Right ventricle myocardium superior (tissue), 1 donor: ENCODE data around the gene HCN2. TPM values are rescaled to one million over a fixed set of nuclear protein-coding genes. Genes with fewer than 3 reads are reported as not detected.
A peak's percentile ranks its signal among the peaks of the same experiment; 100 is the strongest.
"Not testable (repeated sequence)": the region's sequence is repeated elsewhere in the genome, so short reads cannot be mapped to it uniquely, and the experiment has no call there.

Source experiments
- ATAC-seq: fragments of 200-7000 bp; cut with Tn5 transposase; one replicate; pipeline ENCODE4 v1.9.1; 2020; ENCODE audit warnings: mild to moderate bottlenecking; ENCODE audit not compliant: poor library complexity
- DNase-seq: peaks from one replicate; pipeline ENCODE4 v3.0.0-alpha.2; 2020
- intact Hi-C: fragments of 100-400 bp; cut with DNase I; formaldehyde crosslinking; loops from one replicate; pipeline ENCODE4 v1.11.2; 2022
- total RNA-seq: library from RNA; stranded (reverse); fragmentation: NEBNext Ultra II Directional; extraction: Animal tissue kit (Norgen Biotek cat#: 25700); gene quantifications from one replicate; pipeline ENCODE4 v1.2.1, GENCODE V29; 2021
- donor health status: DM: no; HTN: yes; CAD: no; lungs with severe emphysema.

Gene HCN2
- total RNA-seq, 1 donor from 2014 or later: 4.1 TPM

DNA sequence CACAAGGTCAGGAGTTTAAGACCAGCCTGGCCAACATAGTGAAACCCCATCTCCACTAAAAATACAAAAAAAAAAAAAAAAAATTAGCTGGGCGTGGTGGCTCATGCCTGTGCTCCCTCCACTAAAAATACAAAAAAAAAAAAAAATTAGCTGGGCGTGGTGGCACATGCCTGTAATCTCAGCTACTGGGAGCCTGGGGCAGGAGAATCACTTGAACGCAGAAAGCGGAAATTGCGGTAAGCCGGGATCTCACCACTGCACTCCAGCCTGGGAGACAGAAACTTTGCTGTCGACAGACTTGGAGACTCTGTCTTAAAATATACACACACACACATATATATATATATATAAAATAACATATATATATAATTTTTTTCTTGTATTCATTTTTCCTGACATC, 36.9 kb downstream of the HCN2 start:
- DNase-seq, intact Hi-C loops, ATAC-seq: not testable (repeated sequence)

DNA sequence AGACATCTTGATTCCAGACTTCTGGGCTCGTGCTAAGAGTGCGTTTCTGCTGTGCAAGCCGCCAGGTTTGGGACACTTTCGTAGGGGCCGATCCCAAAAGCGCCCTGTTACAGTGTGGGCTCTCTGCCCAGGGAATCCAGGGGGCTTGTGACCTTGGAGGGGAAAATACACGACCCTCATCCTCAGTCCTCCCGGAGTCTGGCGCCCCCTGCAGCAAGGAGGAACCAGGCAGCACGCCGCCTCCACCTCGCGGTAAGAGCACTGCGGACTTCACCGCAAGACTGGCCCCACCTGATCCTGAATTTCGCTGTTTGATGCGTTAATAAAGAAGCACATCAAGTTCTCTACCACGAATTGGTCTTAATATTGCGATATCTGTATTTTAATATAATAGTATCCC, 38.5 kb downstream of the HCN2 start:
- ATAC-seq (no peak), DNase-seq (no peak)
- intact Hi-C loops: no loop called here

DNA sequence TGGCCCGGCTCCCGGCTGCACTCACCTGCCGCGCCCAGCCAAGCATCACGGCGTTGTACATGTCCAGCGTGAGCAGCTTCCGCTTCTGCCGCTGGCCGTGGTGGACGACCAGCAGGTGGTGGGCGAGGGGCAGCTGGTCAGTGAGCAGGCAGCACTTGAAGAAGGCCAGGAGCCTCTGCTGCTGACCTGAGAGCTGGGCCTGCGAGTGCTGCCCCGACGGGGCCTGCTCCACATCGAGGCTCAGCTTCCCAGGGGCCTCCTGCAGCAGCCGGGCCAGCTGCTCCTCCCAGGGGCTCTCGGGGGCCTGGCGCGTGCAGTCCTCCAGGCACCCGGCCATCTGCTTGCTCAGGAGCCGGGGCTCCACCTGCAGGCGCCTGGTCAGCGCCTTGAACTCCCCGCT, 39.8 kb downstream of the HCN2 start:
- intact Hi-C loops, ATAC-seq, DNase-seq: not testable (repeated sequence)

DNA sequence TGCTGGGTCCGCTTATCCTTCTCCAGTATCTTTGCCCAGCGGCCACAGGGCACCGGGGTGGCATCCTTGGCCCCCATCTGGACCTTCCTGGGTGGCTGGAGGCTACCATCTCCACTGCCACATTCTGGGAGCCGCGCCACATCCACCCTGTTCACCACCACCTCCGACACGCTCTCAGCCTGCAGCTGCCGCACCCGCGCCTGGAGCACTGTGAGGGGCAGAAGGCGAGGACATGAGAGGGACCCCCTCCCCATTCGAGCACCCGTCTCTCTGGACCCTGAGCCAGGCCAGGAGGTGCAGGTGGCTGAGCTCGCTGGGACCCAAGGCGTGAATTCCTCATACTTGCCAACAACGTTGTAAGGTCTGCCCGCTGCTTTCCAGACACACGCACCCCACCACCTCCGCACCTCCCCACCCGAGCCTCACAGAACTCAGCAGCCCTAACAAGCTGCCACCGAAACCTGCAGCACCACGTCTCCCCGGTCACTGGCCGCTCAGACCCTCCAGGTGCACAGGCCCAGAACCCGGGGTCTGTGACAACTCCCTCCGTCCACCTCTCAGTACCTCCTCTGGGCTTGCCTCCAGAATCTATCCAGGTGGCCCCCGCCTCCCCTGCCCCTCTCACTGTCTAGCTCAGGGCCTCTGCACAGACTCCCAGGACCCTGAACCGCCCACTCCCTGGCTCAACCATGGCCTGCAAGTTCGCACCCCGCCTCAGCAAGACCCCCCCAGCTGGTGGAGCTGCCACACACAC, 40.5 kb downstream of the HCN2 start:
- intact Hi-C loops: no loop called here
- no peak for DNase-seq

DNA sequence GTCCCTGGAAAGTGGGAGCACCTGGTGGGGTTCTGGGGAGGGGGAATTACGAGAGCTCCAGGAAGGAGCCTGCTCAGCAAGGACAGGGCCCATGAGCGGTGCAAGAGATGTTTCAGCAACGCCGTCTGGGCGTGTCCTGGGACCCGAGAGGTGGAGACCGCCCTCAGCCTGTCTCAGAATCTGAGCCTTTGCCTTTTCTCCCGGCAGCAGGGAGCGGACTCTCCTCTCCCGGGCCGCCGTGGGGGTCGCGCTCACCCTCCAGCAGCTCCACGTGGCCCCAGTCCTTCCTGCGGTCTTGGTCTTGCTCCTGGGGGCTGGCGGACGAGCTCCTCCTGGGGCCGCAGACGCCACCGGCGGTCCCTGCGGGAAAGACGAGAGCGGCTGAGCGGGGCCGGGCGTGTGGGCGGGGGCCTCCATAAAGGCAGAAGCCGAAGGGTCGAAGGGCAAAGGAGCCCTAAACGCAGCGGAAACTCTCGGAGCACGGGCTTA, 42.9 kb downstream of the HCN2 start:
- intact Hi-C loops: no loop called here
- ATAC-seq (peak; percentile 4), DNase-seq (no peak)

More for the DNA sequence above, 40.5 kb downstream of the HCN2 start:
- no peak for ATAC-seq

DNA sequence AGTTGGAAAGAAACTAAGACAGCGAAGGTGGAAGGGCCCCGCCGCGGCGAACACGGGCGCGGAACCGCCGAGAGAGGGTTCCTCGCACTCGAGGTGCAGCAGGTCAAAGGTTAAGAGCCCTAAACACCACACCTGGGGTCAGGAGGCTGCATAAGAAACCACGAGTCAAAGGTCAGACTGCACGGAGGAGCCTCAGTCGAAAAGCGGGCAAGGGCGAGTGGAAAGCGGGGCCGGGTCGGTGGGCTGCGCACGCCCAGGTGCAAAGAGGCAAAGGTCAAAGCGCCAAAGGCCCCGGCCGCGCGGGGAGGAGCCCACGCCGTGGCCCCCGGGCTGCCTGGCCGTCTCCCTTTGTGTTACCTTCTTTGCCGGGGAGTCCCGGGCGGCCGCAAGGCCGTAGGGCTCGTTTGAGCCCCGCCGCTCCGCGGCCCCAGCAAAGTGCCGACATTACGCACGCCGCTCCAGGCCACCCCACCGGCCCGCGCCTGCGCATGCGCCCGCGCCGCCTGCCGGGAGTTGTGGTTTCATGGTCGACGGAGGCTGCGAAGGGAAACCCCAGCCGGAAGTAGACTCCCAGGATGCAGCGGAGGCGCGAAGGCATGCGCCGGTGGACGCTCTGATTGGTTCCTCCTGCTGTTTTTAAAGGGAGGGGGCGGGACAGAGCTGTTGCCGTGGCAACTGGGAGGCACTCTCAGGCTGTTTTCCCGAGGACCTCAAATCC, 43.5 kb downstream of the HCN2 start, which contains the start of gene POLRMT:
Gene POLRMT (minus strand): TSS at position 470 of the 718 bp plus-strand sequence. CDS start 25 bp downstream, at position 445.
- intact Hi-C loops: no loop called here
- ATAC-seq (peak; percentile 98), DNase-seq (peak; percentile 99)

DNA sequence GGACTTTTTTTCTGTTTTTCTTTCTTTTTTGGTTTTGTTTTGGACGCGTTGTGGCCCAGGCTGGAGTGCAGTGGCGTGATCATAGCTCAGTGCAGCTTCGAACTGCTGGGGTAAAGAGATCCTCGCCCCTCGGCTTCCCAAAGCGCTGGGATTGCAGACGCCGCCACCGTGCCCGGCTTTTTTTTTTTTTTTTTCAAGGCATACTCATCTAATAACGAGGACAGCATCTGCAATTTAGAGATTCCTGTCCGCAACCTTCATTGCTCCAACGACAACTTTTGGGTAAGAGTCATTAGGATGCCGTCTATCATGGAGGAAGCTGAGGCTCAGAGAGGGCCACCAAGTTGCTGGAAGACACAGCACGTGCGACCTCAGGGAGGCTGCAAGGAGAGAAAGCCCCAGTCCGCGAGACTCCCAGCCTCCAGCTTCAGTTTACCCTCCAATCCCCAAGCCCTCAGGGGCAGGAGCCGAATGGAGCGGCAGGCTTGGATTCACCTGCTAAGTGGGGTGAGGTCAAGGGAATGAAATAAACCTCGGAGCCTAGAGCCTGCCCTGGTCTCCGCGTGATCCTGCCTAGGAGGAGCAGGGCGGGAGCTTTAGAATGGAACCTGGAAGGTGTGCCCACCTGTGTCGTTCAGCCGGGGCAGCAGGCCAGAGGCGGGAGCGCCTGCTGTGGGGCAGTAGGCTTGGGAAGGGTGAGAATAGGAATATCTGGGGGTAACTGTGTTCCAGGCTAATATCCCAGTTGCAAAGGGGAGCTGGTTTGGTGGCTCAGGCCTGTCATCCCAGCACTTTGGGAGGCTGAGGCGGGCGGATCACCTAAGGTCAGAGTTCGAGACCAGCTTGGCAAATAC, 44.3 kb downstream of the HCN2 start:
- DNase-seq: no peak
- intact Hi-C loops: no loop called here
- peak; percentile 1 for ATAC-seq

DNA sequence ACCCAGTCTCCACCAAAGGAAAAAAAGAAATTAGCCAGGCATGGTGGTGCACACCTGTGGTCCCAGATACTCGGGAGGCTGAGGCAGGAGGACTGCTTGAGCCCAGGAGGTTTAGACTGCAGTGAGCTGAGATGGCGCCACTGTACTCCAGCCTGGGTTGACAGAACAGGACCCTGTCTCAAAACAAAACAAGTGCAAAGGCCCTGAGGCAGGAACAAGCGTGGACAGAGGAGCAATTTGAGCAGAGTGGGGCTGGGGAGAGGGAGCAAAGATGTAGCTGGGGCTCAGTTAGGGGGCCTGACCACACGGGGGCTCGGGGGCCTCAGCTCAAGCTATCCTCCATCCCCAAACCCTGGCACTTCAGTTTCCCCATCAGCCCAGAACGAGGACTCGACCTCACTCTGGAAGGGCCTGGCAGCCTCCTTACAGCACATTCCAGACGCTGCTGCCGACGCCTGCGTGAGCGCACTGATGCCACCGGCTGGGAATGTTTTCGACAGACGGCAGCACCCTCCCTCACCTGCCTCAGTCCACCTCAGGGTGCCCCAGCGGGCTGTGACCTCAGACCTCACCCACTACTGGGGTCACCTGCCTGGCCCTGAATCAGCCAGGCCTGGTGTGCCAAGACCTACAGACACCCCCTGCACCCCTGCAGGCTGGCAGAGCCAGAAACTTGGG, 45.4 kb downstream of the HCN2 start:
- no peak for DNase-seq
- ATAC-seq: no peak
- intact Hi-C loops: no loop called here

DNA sequence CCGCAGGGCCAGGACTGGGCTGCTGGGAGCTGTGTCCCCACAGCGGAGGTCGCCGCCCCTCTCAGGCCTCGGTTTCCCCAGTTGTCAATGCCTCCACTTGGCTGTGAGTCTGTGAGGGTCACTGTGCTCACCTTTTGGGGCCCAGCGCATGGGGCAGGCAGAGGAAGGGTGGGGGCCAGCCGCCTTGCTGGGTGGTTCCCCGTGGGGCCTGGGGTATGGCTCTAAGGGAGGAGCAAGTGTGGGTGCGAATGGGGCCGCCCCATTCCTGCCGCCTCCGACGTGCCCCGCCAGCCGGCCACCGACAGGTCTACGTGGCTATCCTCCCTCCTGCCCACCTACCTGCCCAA, 49.2 kb downstream of the HCN2 start:
- DNase-seq: no peak
- intact Hi-C loops: no loop called here
- ATAC-seq: no peak

DNA sequence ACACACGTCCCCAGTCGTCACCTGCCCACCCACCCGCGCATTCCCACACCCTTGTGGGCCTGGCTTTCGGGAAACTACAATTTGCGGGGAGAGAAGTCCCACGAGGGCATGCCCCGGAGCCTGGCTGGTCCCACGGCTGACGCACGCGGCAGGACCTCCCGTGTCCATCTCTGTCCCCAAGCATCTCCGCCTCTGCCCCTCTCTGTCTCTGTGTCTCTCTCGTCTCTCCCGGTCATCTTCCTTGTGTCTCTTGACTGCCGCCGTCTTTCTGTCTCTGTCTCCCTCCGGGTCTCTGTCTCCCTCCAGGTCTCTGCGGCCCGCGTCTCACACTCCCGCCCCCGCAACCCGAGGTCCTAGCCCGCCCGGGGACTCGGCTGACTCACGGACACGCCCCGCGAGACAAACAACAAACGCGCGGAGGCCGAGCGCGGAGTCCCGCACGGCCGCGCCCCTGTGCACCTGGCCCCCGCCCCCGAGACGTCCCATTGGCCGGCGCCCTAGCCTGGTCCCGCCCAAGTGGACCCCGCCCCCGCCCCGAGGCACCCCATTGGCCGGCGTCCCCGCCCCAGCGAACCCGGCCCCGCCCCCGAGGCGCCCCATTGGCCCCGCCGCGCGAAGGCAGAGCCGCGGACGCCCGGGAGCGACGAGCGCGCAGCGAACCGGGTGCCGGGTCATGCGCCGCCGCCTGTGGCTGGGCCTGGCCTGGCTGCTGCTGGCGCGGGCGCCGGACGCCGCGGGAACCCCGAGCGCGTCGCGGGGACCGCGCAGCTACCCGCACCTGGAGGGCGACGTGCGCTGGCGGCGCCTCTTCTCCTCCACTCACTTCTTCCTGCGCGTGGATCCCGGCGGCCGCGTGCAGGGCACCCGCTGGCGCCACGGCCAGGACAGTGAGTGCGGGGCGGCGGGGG, 49.8 kb downstream of the HCN2 start, which contains the start of gene FGF22:
Gene FGF22 (plus strand): TSS at position 627 of the 908 bp plus-strand sequence. CDS start 47 bp downstream, at position 674.
- ATAC-seq: peak; percentile 95
- intact Hi-C loops: no loop called here

DNA sequence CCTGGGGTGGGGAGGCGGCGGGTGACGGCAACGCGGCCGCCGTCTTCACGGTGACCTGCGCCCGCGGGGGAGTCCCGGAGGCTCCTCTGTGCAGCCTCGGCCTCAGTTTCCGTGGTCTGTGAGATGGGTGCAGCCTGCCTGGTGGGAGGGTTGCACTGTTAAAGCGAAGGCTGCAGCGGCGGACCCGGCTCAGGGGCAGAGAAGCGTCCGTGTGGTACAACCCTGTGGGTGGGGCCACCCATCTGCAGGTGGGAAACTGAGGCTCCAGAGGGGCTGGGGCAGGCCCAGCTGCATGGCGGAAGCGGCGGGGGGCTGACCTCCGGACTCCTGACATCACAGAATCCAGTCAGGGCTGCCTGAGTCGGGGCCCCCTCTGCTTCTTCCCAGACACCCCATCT, 50.5 kb downstream of the HCN2 start:
- ATAC-seq (no peak), DNase-seq (no peak)
- intact Hi-C loops: no loop called here

More for the DNA sequence above, 49.8 kb downstream of the HCN2 start, which contains the start of gene FGF22:
- peak; percentile 95 for DNase-seq

DNA sequence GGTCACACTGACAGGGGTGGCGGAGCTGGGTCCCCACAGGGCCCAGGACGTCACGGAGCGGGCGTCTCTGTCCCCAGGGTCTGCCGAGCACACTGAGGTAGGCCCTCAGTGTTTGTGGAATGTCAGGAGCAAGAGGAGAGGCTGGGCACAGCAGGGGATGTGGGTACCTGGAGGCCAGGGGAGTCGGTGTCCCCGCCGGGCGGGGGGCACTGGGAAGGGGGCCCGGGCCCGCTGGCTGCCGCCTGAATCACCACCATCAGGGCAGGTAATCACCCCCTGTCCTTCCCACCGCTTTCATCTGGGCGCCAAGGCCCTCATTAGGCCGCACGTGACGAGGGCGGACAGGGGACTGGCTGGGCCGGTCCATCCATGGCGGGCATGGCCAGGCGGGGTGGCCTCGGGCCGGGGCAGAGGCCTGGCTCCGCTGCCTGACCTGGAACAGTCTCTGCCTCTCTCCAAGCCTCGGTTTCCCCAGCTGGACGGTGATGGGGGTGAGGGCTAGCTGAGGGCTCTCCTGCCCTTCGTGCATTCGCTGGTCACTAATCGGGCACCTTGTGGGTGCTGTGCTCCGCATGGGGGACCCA, 51.0 kb downstream of the HCN2 start:
- intact Hi-C loops: no loop called here
- no peak for DNase-seq

DNA sequence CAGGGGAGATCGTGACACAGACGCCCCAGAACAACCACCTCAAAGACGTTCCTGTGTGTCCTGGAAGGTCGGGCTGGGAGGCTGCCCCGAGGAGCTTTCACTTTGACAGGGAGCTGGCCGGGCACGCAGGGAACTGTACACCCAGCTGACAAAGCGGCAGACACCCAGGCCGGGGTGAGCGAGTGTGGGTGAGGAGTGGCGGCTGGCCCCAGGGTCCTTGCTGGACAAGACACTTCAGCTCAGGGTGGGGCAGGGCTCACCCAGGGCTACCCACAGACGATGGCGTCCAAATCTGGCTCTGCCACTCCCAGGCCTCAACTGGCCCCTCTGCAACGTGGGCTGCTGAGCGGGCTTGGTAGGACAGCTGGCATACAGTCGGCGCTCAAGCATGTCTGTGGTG, 52.0 kb downstream of the HCN2 start:
- intact Hi-C loops: no loop called here
- no peak for ATAC-seq
- DNase-seq: no peak

More for the DNA sequence above, 51.0 kb downstream of the HCN2 start:
- ATAC-seq: no peak

DNA sequence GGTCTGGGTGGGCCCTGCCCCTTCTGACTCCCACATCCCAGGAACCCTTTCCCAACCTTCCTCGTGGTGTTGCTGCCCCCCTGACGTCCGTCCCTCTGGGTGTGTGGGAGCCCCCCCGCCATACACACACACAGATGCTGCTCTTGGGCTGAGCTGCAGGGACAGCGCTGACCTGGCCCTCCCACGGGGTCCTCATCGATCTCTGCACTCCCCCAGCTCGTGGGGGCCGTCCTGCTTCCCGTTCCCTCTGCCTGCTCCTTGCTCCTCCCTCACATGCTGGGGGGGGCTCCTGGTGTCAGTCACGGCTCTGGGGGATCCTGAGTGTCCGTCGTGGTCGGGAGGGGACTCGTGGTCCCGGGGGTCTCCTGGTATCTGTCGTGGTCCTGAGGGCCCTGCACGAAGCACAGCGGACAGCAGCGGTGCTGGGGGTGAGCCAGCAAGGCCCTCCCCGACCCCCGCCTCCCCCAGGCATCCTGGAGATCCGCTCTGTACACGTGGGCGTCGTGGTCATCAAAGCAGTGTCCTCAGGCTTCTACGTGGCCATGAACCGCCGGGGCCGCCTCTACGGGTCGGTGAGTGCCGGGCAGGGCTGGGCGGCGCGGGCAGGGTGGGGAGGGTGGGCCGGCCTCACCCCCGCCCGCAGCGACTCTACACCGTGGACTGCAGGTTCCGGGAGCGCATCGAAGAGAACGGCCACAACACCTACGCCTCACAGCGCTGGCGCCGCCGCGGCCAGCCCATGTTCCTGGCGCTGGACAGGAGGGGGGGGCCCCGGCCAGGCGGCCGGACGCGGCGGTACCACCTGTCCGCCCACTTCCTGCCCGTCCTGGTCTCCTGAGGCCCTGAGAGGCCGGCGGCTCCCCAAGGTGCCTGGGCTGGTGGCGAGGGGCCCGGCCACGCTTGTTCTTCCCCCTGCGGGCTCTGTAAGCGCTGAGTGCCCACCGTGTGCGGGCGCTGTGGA, 53.4 kb downstream of the HCN2 start:
- intact Hi-C loops: no loop called here
- DNase-seq (no peak), ATAC-seq (no peak)

DNA sequence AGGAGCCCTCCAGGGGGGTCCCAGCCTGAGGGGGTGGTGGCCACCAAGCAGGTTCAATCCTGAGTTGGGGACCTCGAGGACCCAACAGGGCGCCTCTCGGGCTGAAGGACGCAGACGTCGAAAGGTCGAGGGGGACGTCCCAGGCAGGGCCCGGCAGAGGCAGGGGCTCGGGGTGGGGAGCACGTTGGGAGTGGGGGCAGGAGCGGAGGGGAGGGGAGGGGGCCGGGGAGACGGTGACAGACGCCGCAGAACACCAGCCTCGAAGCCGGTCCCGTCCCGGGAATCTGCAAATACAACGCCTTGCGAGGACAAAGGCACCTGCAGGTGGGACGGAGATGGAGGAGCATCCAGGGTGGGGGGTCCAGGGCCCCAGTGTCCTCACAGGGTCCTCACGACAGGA, 54.1 kb downstream of the HCN2 start:
- no peak for ATAC-seq
- intact Hi-C loops: no loop called here
- DNase-seq: no peak

DNA sequence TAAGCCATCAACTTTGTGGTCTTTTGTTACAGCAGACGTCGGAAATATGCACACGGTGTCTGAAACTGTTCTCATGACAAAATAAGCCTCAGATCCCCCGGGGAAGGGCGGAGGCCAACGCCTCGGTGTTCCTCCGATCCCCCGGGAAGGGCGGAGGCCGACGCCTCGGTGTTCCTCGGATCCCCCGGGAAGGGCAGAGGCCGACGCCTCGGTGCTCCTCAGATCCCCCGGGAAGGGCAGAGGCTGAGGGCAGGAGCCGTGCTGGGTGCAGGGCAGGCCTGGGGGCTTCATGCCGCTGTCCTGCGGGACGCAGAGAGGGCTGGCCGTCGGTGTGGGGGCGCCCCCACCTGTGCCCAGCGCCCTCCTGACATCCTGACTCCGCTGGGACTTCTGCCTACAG, 54.7 kb downstream of the HCN2 start:
- DNase-seq (no peak), ATAC-seq (no peak)
- intact Hi-C loops: no loop called here
